ENCODE data around the gene CPNE7. TPM values are rescaled to one million over a fixed set of nuclear protein-coding genes. Genes with fewer than 3 reads are reported as not detected.
"Not testable (repeated sequence)": the region's sequence is repeated elsewhere in the genome, so short reads cannot be mapped to it uniquely, and the experiment has no call there.

CPNE7 gene
- total RNA-seq, 4 donors from 2014 or later: 0.19 to 2.4 (median 1.1) TPM; not detected in 1

GRCh38 chr16:89633064-89633631 lies 57.6 kb downstream of the CPNE7 start:
- ATAC-seq (ENCODE audit: low FRiP score): no peak
- no peak for TF ChIP-seq CTCF (IDR thresholded peaks at IDR 0.05)
- no peak for DNase-seq (ENCODE audit: low spot score)

GRCh38 chr16:89634463-89635385 lies 59.2 kb downstream of the CPNE7 start:
- ATAC-seq (ENCODE audit: low FRiP score); DNase-seq (ENCODE audit: low spot score): not testable (repeated sequence)

- no peak for ATAC-seq (ENCODE audit: low FRiP score)
- no peak for TF ChIP-seq CTCF (IDR thresholded peaks at IDR 0.05)
- DNase-seq (ENCODE audit: low spot score): no peak
Observed at GRCh38 chr16:89636663-89637062, 61.1 kb downstream of the CPNE7 start.

GRCh38 chr16:89637379-89637778 lies 61.8 kb downstream of the CPNE7 start:
- TF ChIP-seq CTCF (IDR thresholded peaks at IDR 0.05): no peak
- ATAC-seq (ENCODE audit: low FRiP score): no peak

GRCh38 chr16:89638455-89638854 lies 62.9 kb downstream of the CPNE7 start:
- TF ChIP-seq CTCF (IDR thresholded peaks at IDR 0.05): no peak
- ATAC-seq (ENCODE audit: low FRiP score): no peak
- DNase-seq (ENCODE audit: low spot score): no peak

More at GRCh38 chr16:89637379-89637778, 61.8 kb downstream of the CPNE7 start:
- no peak for DNase-seq (ENCODE audit: low spot score)

- DNase-seq (ENCODE audit: low spot score): no peak
- no peak for ATAC-seq (ENCODE audit: low FRiP score)
- no peak for TF ChIP-seq CTCF (IDR thresholded peaks at IDR 0.05)
Observed at GRCh38 chr16:89639385-89639784, 63.8 kb downstream of the CPNE7 start.

GRCh38 chr16:89641458-89642119 lies 66.0 kb downstream of the CPNE7 start:
- no peak for DNase-seq (ENCODE audit: low spot score)
- no peak for ATAC-seq (ENCODE audit: low FRiP score)
- no peak for TF ChIP-seq CTCF (IDR thresholded peaks at IDR 0.05)
